ENCODE results near the gene ZSCAN12.

DNA sequence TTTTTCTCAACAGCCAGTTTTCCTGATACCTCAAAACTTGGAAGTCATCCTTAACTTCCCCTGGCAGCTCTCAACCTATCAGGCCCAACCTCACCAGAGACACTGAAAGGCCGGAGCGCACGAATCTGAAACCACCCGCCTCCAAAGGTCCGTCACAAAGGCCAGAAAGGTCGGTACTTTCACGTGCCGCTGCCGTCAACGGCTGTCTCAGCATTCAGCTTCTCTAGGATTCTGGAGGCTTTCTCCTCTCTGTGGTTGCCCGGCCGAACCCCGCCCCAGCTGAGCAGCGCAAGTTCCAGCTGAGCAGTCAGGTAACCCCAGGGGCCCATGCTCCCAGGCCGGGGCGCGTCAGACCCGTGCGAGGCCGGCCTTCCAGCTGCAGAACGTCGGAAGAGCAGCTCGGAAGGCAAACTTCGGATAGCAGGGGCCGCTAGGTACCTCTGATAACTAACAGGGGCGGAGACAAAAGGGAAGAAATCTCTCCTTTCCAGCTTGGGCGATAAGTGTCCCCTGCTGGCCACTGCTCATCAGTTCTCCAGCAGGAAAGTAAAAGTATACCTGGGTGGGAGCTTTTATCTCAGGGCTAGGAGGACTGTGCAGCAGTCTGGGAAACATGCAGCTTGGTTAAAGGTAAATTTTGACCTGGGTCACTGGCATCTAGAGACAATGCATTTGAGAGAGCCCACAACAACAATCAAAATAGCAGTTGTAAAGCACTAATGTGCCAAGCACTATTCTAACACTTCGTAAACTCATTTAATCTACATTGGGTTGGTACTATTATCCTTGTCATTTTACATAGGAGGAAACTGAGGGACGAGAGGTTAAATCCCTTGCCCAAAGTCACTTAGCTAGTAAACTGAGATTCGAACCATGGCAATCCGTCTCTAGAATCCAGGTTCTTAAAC, 16.1 kb downstream of the ZSCAN12 start:
- TF ChIP-seq POLR2A (IDR thresholded peaks at IDR 0.05) (peak; percentile 50), POLR2AphosphoS5 (IDR thresholded peaks at IDR 0.05) (peak; percentile 26 to 73 (median 71))
- TF ChIP-seq, protein P1, sequence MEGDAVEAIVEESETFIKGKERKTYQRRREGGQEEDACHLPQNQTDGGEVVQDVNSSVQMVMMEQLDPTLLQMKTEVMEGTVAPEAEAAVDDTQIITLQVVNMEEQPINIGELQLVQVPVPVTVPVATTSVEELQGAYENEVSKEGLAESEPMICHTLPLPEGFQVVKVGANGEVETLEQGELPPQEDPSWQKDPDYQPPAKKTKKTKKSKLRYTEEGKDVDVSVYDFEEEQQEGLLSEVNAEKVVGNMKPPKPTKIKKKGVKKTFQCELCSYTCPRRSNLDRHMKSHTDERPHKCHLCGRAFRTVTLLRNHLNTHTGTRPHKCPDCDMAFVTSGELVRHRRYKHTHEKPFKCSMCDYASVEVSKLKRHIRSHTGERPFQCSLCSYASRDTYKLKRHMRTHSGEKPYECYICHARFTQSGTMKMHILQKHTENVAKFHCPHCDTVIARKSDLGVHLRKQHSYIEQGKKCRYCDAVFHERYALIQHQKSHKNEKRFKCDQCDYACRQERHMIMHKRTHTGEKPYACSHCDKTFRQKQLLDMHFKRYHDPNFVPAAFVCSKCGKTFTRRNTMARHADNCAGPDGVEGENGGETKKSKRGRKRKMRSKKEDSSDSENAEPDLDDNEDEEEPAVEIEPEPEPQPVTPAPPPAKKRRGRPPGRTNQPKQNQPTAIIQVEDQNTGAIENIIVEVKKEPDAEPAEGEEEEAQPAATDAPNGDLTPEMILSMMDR (IDR thresholded peaks at IDR 0.05) = peak; percentile 39 to 81 (median 52)
